ENCODE results near the gene NLGN1. TPM values are rescaled to one million over a fixed set of nuclear protein-coding genes. Genes with fewer than 3 reads are reported as not detected.
"Not testable (repeated sequence)": the region's sequence is repeated elsewhere in the genome, so short reads cannot be mapped to it uniquely, and the experiment has no call there.

The NLGN1 gene
- total RNA-seq, 4 donors from 2014 or later = 2.2 to 5.8 (median 3.0) TPM

- DNase-seq (ENCODE audit: low spot score in 2 of 2) = no peak
These were observed 826.1 kb downstream of the NLGN1 start for GRCh38 chr3:174223626-174224025.

DNA sequence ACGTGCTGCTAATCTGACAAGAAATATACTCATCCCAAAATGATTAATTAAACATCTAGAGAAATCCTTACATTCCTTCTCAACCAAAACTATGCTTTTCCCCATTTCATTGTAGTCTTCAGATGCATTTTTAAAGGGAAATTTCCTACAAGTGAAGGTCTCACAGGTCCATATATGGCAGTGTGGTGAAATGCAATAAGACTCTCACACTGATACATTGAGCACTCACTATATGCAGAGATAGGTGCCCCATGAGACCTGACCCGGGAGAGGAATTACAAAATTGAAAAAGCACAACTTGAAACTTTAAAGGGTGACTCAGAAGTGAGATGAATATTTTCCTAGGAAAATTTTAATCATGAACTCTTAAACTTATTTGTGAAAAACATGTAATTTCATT is 832.4 kb downstream of the NLGN1 start:
- Histone ChIP-seq H3K4me3 (no peak overlapping the region), H3K36me3 (no peaks in the 10 kb centered on the region), H3K27ac (no peak overlapping the region), H3K27me3 (no peaks in the 10 kb centered on the region), H3K9me3 (no peaks in the 10 kb centered on the region), H3K4me1 (no peaks in the 10 kb centered on the region)
- TF ChIP-seq POLR2A (IDR thresholded peaks at IDR 0.05) (no peak), POLR2AphosphoS5 (IDR thresholded peaks at IDR 0.05) (no peak), EP300 (IDR thresholded peaks at IDR 0.05) (no peak)
- TF ChIP-seq, protein P1, sequence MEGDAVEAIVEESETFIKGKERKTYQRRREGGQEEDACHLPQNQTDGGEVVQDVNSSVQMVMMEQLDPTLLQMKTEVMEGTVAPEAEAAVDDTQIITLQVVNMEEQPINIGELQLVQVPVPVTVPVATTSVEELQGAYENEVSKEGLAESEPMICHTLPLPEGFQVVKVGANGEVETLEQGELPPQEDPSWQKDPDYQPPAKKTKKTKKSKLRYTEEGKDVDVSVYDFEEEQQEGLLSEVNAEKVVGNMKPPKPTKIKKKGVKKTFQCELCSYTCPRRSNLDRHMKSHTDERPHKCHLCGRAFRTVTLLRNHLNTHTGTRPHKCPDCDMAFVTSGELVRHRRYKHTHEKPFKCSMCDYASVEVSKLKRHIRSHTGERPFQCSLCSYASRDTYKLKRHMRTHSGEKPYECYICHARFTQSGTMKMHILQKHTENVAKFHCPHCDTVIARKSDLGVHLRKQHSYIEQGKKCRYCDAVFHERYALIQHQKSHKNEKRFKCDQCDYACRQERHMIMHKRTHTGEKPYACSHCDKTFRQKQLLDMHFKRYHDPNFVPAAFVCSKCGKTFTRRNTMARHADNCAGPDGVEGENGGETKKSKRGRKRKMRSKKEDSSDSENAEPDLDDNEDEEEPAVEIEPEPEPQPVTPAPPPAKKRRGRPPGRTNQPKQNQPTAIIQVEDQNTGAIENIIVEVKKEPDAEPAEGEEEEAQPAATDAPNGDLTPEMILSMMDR (IDR thresholded peaks at IDR 0.05) = no peak
- no peak for DNase-seq (ENCODE audit: low spot score in 2 of 2)
- WGBS = 77% methylated on average over 2 of the region's 2 CpGs

More at GRCh38 chr3:174223626-174224025, 826.1 kb downstream of the NLGN1 start:
- Histone ChIP-seq H3K36me3 (no peaks in the 10 kb centered on the region), H3K9me3 (no peaks in the 10 kb centered on the region), H3K27ac (no peak overlapping the region), H3K4me3 (no peak overlapping the region), H3K27me3 (no peaks in the 10 kb centered on the region), H3K4me1 (no peaks in the 10 kb centered on the region)
- WGBS = 72% methylated on average over 1 of the region's 1 CpG
- TF ChIP-seq POLR2A (IDR thresholded peaks at IDR 0.05) (no peak), EP300 (IDR thresholded peaks at IDR 0.05) (no peak), POLR2AphosphoS5 (IDR thresholded peaks at IDR 0.05) (no peak)
- TF ChIP-seq, protein P1 (IDR thresholded peaks at IDR 0.05) = no peak

- H3K9me3 ChIP-seq; H3K4me3 ChIP-seq; H3K36me3 ChIP-seq; H3K4me1 ChIP-seq; H3K27me3 ChIP-seq; H3K27ac ChIP-seq; DNase-seq (ENCODE audit: low spot score in 2 of 2): not testable (repeated sequence)
- 87% methylated on average over 10 of the region's 10 CpGs for WGBS
These were observed 834.6 kb downstream of the NLGN1 start for GRCh38 chr3:174232028-174232657.

- Histone ChIP-seq H3K4me1 (no peaks in the 10 kb centered on the region), H3K4me3 (no peak overlapping the region), H3K9me3 (no peaks in the 10 kb centered on the region), H3K27ac (no peak overlapping the region), H3K36me3 (no peaks in the 10 kb centered on the region), H3K27me3 (no peaks in the 10 kb centered on the region)
- DNase-seq (ENCODE audit: low spot score in 2 of 2) = no peak
- TF ChIP-seq POLR2AphosphoS5 (IDR thresholded peaks at IDR 0.05) = no peak
- no peak for TF ChIP-seq POLR2A (IDR thresholded peaks at IDR 0.05)
- TF ChIP-seq, protein P1 (IDR thresholded peaks at IDR 0.05) = no peak
- no peak for TF ChIP-seq EP300 (IDR thresholded peaks at IDR 0.05)
- 87% methylated on average over 12 of the region's 12 CpGs for WGBS
These were observed 835.3 kb downstream of the NLGN1 start for GRCh38 chr3:174232658-174233429.

DNA sequence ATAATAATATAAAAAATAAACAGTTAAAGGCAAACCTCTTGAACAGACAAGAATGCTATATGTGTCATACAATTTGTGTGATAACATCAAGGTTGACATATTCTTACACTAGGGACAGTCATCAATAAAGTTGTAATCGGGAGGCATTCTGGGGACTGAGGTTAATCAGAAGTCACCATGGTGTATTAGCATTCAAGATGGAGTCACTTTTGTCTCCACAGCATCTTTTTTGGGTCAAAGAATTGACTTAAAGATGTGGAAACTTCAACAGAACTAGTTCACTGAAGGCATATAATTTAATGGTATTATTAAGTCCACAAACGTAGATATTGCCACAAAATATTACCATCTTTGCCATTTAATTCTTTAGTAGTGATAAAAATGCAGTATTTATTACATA is 836.0 kb downstream of the NLGN1 start:
- H3K4me1 ChIP-seq = no peaks in the 10 kb centered on the region
- no peaks in the 10 kb centered on the region for H3K9me3 ChIP-seq
- WGBS = 92% methylated on average over 2 of the region's 2 CpGs
- no peak overlapping the region for H3K4me3 ChIP-seq
- TF ChIP-seq POLR2AphosphoS5 (IDR thresholded peaks at IDR 0.05) (no peak), POLR2A (IDR thresholded peaks at IDR 0.05) (no peak), EP300 (IDR thresholded peaks at IDR 0.05) (no peak)
- TF ChIP-seq, protein P1 (IDR thresholded peaks at IDR 0.05) = no peak
- no peak for DNase-seq (ENCODE audit: low spot score in 2 of 2)
- no peaks in the 10 kb centered on the region for H3K27me3 ChIP-seq
- H3K27ac ChIP-seq = no peak overlapping the region
- H3K36me3 ChIP-seq = no peaks in the 10 kb centered on the region

Data from suprapubic skin (tissue), 4 donors.